ENCODE measurements around the gene GZMM. TPM values are rescaled to one million over a fixed set of nuclear protein-coding genes. Genes with fewer than 3 reads are reported as not detected.

Gene GZMM
- total and polyA plus RNA-seq, 7 donors: 0.49 to 11.2 TPM; not detected in 5

DNA sequence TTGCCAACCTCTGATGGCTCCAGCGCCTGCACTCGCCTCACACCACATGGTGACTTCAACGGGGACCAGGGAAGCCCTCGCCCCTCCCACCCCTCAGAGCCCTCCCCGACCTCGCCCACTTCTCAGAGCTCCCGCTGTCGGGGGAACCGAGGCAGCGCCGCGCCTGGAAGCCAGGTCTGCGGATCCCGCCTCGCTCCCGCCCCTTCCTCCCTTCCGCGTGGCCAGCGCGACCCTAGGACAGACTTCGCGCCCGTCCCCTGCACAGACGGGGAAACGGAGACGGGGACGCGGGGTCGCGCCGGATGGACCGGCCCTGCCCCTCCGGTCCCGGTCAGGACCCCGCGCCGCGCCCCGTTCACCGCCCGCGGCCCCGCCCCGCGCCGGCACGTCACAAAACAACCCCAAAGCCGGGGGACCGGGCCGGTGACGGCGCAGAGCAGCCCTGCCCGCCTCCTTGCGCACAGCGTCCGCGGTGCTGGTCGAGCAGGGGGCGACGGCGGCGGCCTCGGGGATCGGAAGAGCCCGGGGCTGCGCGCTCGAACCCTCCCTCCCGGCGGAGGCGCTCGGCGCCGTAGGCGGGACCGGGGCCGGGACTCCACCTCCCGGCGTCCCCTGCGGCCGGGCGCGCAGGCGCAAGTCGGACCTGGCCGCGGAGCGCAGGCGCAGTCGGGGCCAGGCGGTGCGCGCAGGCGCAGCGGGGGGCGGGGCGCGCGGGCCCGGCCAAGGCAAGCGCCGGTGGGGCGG is 12.7 kb upstream of the GZMM start:
- Histone ChIP-seq H3K4me3 (peak overlapping the region; percentile 74 to 94 (median 86)), H3K27me3 (peaks cover 0 to 13% (median 6%) of the 10 kb centered on the region in 3 donors), H3K27ac (peak overlapping the region; percentile 98 to 100 (median 99)), H3K4me1 (peaks cover 0 to 43% (median 38%) of the 10 kb centered on the region in 4 donors), H3K36me3 (peaks cover 2 to 9% (median 5%) of the 10 kb centered on the region in 4 donors), H3K9me3 (no peaks in the 10 kb centered on the region)
- intact Hi-C loops (cut with DNase I): loop anchor here (2.0 kb wide), 1 partner anchor 24 kb away; the partner anchor contains the start of gene TPGS1
- 1% methylated on average over 103 of the region's 103 CpGs for WGBS, 2 donors
- TF ChIP-seq, protein P1, sequence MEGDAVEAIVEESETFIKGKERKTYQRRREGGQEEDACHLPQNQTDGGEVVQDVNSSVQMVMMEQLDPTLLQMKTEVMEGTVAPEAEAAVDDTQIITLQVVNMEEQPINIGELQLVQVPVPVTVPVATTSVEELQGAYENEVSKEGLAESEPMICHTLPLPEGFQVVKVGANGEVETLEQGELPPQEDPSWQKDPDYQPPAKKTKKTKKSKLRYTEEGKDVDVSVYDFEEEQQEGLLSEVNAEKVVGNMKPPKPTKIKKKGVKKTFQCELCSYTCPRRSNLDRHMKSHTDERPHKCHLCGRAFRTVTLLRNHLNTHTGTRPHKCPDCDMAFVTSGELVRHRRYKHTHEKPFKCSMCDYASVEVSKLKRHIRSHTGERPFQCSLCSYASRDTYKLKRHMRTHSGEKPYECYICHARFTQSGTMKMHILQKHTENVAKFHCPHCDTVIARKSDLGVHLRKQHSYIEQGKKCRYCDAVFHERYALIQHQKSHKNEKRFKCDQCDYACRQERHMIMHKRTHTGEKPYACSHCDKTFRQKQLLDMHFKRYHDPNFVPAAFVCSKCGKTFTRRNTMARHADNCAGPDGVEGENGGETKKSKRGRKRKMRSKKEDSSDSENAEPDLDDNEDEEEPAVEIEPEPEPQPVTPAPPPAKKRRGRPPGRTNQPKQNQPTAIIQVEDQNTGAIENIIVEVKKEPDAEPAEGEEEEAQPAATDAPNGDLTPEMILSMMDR (IDR thresholded peaks at IDR 0.05): no peak
- TF ChIP-seq POLR2AphosphoS5 (IDR thresholded peaks at IDR 0.05): peak; percentile 5 to 81 (median 60)
- TF ChIP-seq POLR2A (IDR thresholded peaks at IDR 0.05): no peak
- no peak for TF ChIP-seq EP300 (IDR thresholded peaks at IDR 0.05)
- DNase-seq: peak; percentile 91

DNA sequence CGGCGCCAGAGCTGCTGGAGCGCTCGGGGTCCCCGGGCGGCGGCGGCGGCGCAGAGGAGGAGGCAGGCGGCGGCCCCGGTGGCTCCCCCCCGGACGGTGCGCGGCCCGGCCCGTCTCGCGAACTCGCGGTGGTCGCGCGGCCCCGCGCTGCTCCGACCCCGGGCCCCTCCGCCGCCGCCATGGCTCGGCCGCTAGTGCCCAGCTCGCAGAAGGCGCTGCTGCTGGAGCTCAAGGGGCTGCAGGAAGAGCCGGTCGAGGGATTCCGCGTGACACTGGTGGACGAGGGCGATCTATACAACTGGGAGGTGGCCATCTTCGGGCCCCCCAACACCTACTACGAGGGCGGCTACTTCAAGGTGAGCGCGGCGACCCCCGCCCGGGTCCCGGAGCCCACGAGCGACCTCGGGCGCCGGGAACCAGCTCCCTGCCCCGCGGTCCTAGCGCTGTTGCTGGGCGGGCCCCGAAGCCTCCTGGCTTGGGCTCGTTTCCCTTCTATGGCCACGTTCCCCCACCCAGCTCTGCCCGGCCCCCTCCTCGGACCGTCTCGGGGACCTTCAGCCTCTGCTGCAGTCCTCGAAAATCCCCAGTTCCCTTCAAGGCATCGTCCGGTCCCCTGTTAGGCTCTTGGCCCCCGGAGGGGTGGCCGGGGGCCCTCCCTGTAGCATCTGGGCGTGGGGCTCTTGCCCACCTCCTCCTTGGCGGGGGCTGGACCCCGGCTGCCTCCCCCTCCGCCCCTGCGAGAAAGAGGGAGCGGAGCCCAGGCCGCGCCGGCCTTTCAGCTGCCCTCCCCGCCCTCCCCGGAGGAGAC is 11.9 kb upstream of the GZMM start, which contains the start of gene CDC34:
Gene CDC34, plus strand, starts transcription at position 8 of the 808 bp plus-strand sequence. Its CDS starts 172 bp downstream, at position 180.
- intact Hi-C loops (cut with DNase I): loop anchor here (2.0 kb wide), 3 partner anchors 25 to 269 kb away; partner anchors contain the start of genes POLRMT and TPGS1
- peak within 1 kb of the TSS; percentile 78 to 98 (median 94) for H3K4me3 ChIP-seq
- DNase-seq: no peak
- WGBS, 2 donors: 1% methylated on average over 84 of the region's 84 CpGs
- no peak for TF ChIP-seq POLR2A (IDR thresholded peaks at IDR 0.05)
- TF ChIP-seq EP300 (IDR thresholded peaks at IDR 0.05): no peak
- TF ChIP-seq, protein P1 (IDR thresholded peaks at IDR 0.05): no peak
- peak in 3 of 4 donors; percentile 56 to 77 (median 71) for TF ChIP-seq POLR2AphosphoS5 (IDR thresholded peaks at IDR 0.05)
- peaks cover 0 to 8% (median 3%) of the 10 kb centered on the region in 3 donors for H3K27me3 ChIP-seq
- peaks cover 10 to 17% (median 13%) of the 10 kb centered on the region in 4 donors for H3K36me3 ChIP-seq
- H3K4me1 ChIP-seq: peaks cover 0 to 43% (median 40%) of the 10 kb centered on the region in 4 donors
- peak within 1 kb of the TSS; percentile 98 to 100 (median 99) for H3K27ac ChIP-seq
- H3K9me3 ChIP-seq: no peaks in the 10 kb centered on the region

DNA sequence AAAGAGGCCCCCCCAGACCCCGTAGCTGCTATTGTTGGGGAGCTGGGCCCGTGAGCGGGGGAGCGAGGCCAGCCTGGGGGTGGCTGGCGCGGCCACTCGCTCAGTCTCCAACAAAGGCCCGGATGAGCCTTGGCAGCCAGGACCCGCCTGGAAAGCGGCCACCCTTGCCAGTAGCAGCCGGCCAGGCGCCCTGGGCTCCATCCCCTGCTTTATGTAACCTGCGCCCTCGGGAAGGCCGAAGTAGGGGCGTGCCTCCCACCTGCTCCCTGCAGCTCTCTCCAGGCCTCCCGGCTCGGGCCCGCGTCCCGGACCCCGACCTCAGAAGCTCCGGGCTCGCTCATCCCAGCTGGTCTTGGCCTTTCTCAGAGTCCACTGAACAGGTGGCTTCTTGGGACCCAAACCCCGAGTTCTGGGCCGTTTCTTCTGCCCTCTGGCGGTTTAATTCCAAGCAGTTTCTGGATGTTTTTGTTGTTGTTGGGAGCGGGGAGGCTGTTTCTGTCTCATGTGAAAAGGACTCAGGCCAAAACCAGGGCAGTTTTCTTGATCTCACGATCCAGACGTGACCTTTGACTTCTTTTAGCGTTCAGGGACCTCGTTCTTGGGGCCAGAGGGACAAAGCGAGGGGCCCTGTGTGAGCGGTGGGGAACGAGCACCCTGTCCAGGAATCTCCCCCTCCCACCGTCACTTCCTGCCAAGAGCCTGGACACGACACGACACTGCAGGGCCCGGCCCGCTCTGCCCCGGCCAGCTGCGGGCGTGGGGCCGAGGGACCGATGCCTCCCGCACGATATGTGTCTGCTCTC is 11.1 kb upstream of the GZMM start:
- WGBS, 2 donors: 0 to 1% methylated on average over 47 of the region's 47 CpGs
- H3K4me1 ChIP-seq: peaks cover 0 to 43% (median 40%) of the 10 kb centered on the region in 4 donors
- H3K27ac ChIP-seq: peak overlapping the region; percentile 92 to 99 (median 98)
- H3K9me3 ChIP-seq: no peaks in the 10 kb centered on the region
- peak; percentile 94 for DNase-seq
- intact Hi-C loops (cut with DNase I): loop anchor here (1.0 to 2.0 kb wide), 3 partner anchors 40 to 268 kb away; partner anchors contain the start of genes BSG and POLRMT
- TF ChIP-seq POLR2AphosphoS5 (IDR thresholded peaks at IDR 0.05): peak in 3 of 4 donors; percentile 39 to 55 (median 54)
- no peak for TF ChIP-seq POLR2A (IDR thresholded peaks at IDR 0.05)
- TF ChIP-seq EP300 (IDR thresholded peaks at IDR 0.05): no peak
- TF ChIP-seq, protein P1 (IDR thresholded peaks at IDR 0.05): peak; percentile 43 to 49 (median 44)
- no peaks in the 10 kb centered on the region for H3K27me3 ChIP-seq
- peaks cover 13 to 23% (median 17%) of the 10 kb centered on the region in 4 donors for H3K36me3 ChIP-seq
- H3K4me3 ChIP-seq: peak overlapping the region; percentile 78 to 98 (median 94)
